ENCODE results near the gene PARD3B.

PARD3B gene

GRCh38 chr2:204950695-204951346 is 405.5 kb downstream of the PARD3B start:
- no peak for DNase-seq (ENCODE audit: low read depth in 2 of 2)

- no peak for DNase-seq (ENCODE audit: low read depth in 2 of 2)
These were observed 413.1 kb downstream of the PARD3B start for GRCh38 chr2:204958371-204958770.

DNA sequence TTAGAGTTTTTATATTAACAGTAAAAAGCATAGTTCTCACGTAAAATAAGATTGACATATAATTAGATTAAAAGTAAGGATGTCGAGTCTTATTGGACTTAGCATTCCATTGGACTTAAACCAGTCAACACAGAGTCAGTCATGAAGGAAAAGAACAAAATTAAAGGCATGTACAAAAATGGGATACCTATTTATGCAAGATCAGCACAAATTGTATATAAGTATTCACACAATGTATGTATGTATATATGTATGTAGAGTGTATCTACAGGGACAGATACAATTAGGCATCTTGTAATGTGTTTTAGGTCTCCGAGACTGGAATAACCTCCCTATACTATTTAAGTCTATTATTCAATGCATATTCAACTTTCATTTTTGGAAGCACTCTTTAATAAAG is 419.1 kb downstream of the PARD3B start:
- DNase-seq (ENCODE audit: low read depth in 2 of 2): no peak

GRCh38 chr2:204966245-204966644 is 421.0 kb downstream of the PARD3B start:
- no peak for DNase-seq (ENCODE audit: low read depth in 2 of 2)

GRCh38 chr2:204967199-204967960 is 422.1 kb downstream of the PARD3B start:
- DNase-seq (ENCODE audit: low read depth in 2 of 2): no peak

DNA sequence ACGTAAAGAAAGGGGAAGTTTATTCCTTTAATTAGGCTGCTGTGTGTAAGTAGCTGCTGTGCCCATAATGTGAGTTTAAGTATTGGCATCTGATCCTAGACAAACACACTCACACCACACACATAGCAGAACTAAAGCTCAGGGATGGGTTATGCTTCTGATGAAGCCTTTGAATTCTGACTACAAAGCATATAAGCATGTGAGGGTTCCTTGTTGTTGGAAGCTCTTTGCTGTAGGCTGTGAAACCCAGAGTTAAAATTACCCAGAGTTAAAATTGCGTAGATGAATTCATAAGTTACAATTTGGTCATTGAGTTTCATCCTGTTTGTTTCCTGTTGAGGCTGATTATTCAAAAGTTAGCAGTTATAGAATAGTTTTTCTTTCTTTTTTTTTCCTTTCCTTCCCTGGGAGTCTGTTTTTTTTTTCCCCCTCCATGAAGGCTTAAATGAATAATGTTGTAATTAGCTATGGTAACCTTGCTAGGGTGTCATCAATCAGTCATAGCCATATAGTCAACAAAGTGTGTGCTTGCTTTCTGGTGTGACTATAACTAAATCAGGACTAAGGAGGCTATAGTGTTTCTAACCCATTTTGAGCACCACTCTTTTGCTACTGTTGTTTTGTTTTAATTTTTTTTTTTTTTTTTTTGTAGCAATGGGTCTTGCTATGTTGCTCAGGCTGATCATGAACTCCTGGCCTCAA is 426.1 kb downstream of the PARD3B start:
- DNase-seq (ENCODE audit: low read depth in 2 of 2): no peak

GRCh38 chr2:204972161-204972560 is 426.9 kb downstream of the PARD3B start:
- DNase-seq (ENCODE audit: low read depth in 2 of 2): no peak

GRCh38 chr2:204972606-204973336 is 427.5 kb downstream of the PARD3B start:
- no peak for DNase-seq (ENCODE audit: low read depth in 2 of 2)

GRCh38 chr2:204973616-204974015 is 428.3 kb downstream of the PARD3B start:
- no peak for DNase-seq (ENCODE audit: low read depth in 2 of 2)

DNA sequence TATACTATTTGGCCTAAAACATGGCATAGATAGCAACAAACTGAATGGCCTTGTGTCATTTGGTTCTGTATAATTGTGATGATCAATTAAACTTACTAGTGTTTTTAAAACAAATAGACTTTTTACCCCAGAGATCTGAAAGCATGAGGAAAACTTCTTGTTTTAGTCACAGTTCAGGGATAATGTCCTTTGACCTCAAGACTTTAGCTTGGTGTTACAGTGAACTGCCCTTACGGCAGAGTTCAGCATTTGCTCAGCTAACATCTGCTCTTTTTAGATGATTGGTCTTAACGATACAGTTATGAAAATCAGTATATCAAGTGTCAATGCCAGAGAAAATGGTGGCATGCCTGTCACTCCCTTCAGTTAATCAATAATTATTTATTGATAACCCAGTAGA is 429.2 kb downstream of the PARD3B start:
- no peak for DNase-seq (ENCODE audit: low read depth in 2 of 2)

DNA sequence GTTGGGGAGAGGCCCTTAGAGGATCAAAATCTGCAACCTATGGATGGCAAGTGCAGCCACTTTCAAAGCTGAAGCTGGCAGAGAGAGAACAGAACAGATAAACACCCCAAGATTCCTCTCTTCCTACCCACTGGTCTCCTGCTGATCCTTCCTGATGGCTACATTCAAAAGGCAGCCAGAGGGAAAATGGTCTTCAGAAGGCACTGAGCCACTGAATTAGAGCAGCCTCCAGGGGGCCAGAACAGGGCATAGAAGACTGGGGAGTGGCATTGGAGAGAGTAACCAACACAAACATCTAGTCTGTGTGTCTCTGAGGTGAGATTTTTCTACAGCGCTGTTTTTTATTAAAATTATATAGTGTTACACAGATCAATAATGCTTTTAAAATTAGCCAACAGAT is 432.6 kb downstream of the PARD3B start:
- DNase-seq (ENCODE audit: low read depth in 2 of 2): no peak

DNA sequence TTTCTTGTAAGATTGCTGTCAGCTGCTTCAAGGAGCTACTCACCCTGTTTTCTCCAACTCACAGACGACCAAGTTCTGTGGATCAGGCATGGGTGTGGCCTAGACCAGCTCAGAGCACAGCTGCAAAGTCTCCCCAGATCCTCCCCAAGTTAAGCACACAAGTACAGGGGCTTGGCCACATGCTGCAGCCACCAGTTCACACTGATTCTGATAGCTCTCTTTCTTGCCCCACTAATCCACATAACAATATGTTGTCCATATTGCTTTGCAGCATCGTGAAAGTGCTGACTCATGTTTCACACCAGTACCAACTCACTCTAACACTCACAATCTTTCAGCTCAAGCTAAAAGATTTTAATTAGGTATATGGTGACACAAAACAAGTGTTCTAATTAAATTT is 437.0 kb downstream of the PARD3B start:
- DNase-seq (ENCODE audit: low read depth in 2 of 2): no peak

- no peak for DNase-seq (ENCODE audit: low read depth in 2 of 2)
These were observed 439.2 kb downstream of the PARD3B start for GRCh38 chr2:204984518-204984917.

GRCh38 chr2:204986641-204987040 is 441.4 kb downstream of the PARD3B start:
- DNase-seq (ENCODE audit: low read depth in 2 of 2): no peak

DNA sequence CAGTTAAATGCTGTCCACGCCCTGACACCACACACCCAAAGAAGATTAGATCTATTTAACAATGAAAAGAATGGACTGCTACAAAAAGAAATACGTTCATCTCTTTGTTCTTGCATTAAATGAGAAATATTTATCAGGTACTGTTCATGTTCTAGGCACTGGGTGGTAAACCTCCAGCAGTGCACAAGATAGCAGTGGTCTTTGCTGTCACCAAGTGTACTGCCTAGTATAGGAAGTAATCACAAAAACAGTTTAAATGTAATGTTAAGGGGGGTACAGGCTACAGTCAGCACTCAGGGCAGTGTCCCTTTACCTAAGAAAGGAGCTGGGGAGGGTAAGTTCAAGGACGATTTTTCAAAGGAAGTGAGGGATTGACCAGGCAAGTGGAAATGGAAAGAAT is 443.6 kb downstream of the PARD3B start:
- no peak for DNase-seq (ENCODE audit: low read depth in 2 of 2)

- DNase-seq (ENCODE audit: low read depth in 2 of 2): no peak
These were observed 444.6 kb downstream of the PARD3B start for GRCh38 chr2:204989877-204990276.

DNA sequence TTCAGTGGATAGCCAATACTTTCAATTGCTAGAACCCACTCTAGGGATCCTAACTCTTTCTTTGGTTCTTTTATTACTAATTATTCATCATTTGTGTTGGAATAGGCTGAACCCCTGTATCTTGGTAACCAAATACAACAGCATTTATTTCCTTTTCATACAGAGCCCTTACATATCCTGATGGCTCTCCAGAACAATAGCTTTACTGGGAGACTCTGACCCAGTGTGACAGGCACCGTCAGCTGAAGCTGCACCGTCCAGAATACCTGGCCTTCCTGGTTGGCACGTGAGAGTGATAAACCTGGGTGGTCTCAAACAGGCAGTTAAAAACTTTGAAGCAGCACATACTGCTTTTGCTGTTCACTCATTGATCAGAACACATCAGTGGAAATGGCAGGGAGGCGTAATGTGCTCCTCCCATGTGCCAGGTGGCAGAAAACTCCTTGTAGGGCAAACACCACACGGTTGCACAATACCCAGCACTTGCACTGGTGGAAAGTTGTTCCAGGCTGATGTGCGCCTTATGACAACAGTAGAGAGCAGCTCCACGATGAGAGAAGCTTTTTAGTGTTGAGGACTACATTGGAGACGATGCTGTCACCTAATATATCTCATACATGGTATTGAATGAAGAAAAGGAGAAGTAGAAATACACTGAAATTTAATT is 456.2 kb downstream of the PARD3B start:
- DNase-seq (ENCODE audit: low read depth in 2 of 2): no peak

DNA sequence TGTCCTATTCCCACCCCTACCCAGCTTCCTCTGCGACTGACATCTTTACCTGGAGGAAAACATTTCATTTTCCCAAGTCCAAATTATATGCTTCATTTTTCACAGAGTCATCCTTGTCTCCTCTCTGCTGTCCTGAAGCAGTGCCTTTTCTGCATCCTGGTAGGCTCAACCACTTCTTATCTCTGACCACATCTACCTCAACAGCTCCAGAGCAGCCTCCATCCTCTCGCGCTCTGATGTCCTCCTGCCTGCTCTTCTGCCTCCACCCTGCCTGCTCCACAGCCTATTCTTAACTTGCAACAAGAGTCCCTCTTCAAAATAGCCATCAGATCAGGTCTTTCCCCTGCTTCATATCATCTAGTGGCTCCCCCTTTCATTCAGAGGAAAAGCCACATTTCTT is 457.1 kb downstream of the PARD3B start:
- no peak for DNase-seq (ENCODE audit: low read depth in 2 of 2)

DNA sequence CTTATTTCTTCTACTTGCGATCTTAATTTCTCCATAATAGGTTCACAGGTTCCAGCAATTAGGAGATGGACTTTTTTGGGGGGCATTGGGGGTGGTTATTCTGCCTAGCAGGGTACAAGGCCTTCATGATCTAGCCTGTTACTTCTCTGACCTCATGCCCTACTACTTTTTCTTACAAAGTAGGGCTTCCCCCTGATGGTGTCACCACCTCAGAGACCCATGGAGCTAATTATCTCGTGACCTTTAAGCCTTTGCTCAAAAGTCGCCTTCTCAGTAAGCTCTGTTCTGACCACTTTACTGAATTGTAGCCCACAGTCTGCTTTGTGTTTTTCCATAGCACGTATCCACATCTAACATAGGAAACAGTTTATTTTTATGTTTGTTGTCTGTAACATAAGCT is 458.0 kb downstream of the PARD3B start:
- DNase-seq (ENCODE audit: low read depth in 2 of 2): no peak

GRCh38 chr2:205010196-205010595 is 464.9 kb downstream of the PARD3B start:
- DNase-seq (ENCODE audit: low read depth in 2 of 2): no peak

DNA sequence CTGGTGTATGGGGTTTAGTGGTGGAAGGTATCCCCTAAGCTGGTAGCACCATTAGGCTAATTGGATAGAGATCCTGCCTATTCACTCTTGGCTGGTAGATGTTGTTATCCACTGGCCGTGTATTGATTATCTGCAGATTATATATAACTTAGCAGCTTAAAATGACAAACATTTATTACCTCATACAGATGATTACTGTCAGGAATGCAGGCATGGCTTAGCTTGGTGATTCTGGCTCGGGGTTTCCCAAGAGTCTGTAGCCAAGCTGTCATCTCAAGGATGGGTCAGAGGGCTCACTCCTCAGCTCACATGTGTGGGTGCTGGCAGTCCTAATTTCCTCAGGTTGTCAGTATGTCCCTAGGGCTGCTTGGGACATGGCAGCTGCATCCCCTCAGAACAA is 465.8 kb downstream of the PARD3B start:
- DNase-seq (ENCODE audit: low read depth in 2 of 2): no peak

DNA sequence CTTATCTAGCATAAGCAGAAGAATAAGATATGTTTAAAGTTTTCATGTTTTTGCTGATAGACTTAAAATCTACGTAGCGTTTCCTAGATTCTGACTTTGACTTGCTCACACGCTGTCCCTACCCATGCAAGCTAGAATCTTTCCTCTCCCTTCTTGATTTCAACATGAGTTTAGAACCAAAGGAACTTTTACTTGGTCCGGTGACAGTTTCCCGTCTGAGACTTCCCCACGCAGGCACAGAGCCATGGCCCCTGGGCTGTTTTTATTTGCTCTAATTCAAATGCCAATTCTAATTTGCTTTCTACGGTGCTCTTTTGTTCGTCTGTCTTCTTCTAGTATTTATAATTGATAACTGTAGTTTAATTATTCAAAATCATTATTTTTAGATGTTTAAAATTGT is 467.7 kb downstream of the PARD3B start:
- no peak for DNase-seq (ENCODE audit: low read depth in 2 of 2)

Data from stimulated activated CD4-positive, alpha-beta T cell treated with anti-CD3 and anti-CD28 coated beads, Interleukin-15, amount 100 ng/mL, for 48 hours (primary cell).